HG02588 (cell line): ENCODE results near the gene CYTH1.

Source experiments
- ATAC-seq: cut with Tn5 transposase; IDR thresholded peaks from one replicate; pipeline ENCODE4 v1.9.1; 2021; ENCODE audit warnings: mild to moderate bottlenecking, moderate library complexity; ENCODE audit not compliant: unreplicated experiment

CYTH1 gene

DNA sequence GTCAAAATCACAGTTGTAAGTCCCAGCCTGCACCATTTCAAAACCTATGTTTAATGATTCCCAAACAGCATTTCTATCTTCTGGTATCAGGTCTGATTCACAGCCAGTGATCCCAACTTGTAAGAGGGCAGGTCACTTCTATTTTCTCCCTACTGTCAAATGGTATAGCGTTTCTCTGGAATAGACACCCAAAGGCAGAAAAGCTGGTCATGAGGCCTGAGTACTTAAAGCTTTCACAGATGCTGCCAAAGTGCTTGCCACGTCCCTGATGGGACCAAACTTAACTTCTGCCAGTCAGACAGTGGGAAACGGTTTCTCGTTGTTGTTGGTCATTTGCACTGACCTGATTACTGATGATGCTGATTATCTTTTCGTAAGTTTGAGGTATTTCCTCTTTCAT lies 43.4 kb downstream of the CYTH1 start:
- ATAC-seq = no peak

DNA sequence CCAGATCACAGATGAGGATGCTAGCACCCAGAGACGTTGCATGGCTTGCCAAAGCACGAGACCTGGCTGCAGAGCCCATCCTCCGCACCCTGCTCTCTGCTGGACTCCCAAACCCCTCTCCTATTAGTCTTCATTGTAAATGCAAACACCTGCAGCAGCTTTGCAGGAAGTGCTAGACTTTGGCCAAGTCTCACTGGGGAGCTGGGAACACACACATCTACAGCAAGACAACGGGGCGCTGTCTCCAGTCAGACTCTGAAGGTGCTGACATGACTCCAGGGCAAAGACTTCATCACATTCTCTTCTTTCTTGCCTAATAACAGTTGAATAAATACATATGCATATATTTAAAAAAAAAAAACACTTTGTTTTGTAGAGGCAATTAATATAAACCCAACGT lies 43.8 kb downstream of the CYTH1 start:
- no peak for ATAC-seq

DNA sequence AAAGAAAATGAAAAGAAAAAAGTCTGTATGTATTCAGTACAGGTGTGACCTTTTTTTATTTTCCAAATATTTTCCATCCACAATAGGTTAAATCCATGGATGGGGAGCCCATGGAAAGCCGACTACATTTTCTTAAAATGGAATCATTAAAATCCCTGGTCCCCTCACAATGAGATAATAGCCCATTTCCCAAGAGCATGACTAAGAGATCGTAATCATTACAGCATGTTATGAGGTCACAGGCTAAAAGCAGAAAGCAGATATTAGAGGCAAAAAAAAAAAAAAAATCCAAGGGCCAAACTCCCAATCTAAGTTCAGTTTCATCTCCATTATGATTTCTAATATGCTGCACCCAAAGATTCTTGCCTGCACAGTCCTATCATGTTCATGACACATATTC lies 44.7 kb downstream of the CYTH1 start:
- no peak for ATAC-seq

DNA sequence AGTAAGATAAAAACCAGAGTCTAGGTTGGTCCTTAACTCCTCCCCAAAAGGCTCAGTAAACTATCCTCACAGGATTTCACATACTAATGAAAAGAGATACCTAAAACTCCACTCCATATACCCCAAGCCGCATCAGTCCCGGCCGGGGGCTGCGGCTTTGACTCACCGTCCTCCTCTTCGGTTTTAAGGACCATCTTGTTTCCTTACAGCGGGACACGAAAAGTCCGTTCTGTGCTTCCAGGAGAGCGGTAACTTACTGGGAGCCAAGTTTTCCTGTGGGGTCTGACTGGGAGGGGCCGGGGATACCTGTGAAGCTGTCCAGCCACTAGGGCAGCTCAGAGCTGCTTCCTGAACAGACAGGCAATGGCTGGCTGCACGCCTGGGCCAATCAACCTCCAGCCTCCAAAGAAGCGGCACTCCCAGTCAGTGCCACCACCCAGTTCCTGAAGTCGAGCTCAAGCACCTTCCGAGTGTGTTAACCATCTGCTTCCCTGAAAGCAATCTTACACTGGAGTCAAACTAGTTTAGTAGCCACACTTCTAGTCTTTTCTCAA lies 45.5 kb downstream of the CYTH1 start:
- ATAC-seq = no peak

DNA sequence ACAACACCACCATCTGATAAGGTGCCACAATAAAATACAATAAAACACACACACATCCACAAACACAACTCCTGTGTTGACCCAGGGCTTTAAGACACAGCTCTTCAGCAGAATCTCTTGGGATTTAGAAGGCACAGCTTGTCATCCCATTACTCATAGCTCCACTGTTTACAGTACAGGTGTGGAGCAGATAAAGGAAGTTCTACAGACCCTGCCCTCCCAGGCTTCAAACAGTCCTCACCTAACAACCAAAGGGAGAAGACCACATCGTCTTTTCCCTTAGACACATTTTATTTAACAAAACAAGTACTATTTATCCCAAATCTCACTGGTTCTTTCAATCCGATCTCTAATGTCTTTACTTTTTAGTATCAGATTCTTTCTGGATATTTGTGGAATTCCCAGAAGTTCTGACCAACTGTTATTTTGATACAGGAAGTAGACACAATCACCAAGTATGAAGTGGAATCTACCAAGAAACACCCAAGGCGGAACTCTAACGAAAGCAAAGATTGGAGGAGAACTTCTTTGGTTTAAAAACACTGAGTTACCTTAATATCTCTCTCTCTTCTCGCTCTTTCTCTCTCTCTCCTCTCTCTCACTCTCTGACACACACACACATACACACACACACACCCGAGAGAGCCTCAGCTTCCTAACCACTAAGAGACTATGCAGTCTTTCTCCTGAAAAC lies 46.1 kb downstream of the CYTH1 start:
- ATAC-seq = no peak

DNA sequence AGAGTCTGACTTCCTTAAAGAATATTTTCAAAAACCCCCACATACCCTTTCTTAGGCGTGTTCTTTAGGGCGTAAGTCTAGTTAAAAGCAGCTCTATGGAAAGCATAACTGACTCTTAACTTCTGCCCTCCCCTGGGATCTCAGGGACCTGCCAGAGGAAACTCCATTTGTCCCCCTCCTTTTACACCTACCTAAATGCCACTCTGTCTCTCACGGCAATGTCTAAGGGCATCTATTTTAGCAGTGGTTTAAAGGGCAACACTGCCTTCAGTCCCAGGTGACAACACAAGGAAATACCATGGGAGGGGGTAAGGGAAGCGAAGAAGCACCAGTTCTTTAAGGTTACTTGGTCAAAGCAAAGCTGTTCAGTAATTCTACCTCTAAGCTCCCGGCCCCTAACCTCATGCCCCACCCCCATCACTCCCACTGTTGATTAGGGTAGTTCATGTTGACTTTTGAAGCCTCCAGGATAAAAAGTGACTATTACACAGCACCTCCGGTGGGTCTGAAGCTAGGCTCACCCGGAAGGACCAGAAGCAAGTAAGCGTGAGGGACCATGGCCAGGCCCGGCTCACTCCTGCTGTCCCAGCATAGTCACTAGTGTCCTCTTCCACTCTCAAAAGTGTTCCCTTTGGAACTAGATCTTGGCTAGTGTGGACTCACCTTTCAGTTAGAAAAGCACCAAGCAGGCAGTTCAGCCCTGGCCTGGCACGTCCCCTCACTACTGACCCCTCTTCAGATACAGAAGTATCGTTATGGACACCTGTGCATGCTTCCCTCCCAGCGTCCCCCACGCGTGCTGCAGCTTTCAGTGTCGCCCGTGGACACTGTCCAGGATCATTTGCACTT lies 47.1 kb downstream of the CYTH1 start:
- no peak for ATAC-seq

DNA sequence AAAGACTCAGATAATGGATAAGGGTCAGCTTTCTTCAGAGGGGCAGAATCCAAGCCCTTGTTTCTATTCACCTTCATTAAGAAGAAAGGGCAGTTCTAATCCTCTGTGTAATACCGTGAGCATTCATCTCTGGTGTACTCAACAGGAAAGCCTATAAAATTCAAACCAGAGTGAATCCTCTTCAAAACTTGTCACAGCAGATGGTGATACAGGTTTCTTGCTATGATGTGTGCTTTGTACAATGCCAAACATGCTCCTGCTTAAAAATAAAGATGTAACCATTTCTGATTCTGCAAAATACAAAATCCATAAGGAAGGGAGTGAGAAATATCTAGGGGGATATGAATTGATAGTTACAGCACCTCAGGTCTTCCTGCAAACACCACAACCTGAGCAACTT lies 49.7 kb downstream of the CYTH1 start:
- no peak for ATAC-seq

DNA sequence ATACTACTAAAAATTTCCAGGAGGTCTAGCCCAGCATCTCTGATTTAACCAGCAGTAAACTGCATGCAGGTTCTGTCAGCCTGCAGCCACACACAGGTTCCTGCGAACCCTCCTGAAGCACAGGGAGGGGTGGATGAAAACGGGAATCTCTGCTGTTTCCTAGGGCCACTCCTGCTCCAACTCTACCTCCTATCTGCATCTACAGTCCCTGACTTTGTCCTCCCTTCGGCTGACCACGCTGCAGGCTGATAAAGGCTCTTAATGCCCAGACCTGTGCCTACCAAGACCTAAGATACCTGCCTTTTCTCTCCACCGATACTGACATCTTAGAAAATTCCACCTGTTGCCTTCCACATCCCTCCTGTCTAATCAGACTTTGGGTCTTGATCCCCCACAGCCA lies 50.2 kb downstream of the CYTH1 start:
- ATAC-seq = no peak

DNA sequence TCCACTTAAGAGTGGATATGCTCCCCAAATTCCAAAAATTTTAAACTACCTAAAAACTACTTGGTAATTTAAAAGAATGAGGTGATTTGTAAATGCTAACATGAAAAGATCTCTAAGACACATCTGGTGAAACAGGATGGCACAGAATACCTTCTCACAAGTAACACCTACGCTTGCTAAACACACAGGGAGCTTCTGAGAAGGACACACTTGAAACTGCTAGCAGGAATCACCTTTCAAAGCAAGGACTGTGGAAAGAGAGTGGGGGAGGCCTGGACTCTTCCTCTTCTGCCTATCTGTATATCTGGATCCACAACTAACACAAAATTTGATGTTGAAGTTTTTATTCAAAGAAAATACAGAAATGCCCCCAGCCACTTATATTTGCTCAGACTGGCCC lies 52.4 kb downstream of the CYTH1 start:
- ATAC-seq = no peak

DNA sequence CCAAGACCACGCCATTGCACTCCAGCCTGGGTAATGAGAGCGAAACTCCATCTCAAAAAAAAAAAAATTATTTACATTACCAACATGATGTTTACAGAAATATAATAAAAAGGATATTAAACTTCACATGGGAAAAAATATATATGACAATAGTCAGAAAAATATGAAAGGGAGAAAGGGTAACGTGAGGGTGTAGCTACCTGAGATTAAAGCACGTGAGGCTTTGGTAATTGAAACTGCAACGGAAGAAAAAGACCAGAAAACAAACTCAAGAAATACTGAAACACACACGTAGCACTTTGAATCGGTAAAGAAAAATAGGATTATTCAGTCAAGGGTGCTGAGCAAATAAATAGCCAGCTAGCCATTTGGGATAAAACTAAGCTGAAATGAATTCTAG lies 53.6 kb downstream of the CYTH1 start:
- ATAC-seq = no peak

DNA sequence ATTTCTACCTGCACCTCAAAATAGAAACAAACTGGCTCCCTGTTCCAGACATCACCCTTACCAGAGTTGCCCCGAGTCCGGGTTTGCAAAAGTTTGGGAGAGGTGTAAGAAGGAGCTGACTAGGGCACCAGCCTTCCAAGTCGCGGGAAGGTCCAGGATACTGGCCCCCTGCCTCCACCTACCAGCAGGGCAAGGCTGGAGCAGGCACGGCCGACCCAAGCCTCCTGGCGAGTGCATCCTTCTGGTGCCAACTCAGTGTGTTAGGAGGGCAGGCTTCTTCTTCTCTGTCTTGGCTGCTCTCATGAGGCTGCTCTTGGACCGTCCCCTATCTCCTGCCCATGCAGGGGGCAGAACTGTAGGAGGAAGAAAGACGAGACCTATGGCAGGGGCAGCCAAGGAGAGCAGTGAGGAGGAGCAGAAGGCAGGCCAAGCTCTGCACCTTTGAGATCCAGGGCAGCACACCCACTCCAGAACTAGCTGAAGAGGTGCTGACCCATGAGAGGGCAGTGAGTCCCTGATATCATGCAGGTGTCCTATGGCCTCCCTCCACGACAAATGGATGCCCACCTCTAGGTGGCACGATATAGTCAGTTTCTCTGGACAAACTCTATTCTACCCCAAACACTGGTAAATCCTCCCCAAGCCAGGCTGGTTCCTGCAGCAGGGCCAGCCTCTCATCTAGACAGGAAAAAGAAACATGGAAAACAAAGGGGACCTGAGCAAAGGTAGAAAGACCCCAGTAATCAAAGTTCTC lies 54.4 kb downstream of the CYTH1 start:
- ATAC-seq = no peak

DNA sequence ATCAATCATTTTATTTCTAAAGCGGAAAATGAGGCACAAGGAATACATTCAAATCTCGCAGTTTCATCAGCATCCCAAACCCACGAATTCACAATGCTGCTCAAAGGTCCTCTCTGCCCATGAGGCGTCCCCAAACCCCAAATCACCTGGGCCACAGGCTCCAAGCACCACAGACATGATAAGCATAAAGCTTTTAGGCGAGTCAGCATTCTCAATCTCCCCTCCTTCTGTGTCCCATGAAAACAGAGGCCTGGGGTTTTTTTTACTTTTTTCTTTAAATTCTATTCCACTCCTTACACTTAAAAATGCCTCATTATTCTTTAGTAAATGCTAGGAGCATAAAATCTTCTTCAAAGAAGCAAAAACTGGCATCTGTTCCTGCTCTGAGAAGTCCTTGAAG lies 55.0 kb downstream of the CYTH1 start:
- no peak for ATAC-seq

DNA sequence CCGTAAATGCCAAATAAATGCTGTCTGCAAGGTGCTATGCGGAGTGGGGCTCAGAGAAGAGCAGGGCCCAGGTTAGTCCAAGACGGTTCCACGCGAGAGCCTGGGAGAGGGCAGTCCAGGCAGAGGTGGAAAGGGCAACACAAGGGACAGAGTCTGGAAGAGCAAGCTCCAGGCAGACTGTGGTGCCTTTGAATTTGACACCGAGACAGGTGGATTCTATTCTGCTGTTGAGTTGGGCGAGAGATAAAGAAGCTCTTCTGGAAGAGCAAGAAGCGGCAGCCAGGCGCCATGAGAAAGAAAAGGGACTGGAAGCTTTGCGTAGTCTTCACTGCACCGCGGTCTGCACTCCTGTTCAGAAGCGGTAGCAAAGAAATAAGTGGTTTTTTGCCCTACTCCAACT lies 55.6 kb downstream of the CYTH1 start:
- no peak for ATAC-seq

DNA sequence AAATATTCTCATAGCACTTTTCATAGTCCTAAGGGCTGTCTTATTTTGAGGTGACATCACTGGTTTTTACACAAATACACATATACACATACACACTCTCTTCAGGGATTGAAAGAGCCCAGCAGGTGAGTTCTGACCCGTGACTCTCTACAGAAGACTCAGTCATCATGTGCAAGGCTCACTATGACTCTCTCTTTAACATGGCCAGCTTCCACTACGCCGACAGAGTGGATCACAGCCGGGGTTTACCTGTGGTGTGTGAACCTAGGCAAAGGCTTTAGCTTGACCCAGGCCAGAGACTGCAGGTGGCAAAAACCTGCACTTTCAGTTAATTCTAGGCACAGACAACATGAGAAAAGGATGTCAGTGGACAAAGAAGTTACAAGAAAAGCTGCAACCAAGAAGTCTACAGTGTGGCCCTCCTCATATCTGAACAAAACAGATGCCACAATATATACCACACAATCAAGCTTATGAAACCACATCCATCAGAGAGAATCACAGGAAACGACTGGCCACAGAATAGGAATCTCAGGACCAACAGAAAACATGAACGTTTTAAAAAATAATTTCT lies 56.5 kb downstream of the CYTH1 start:
- peak; percentile 43 for ATAC-seq

DNA sequence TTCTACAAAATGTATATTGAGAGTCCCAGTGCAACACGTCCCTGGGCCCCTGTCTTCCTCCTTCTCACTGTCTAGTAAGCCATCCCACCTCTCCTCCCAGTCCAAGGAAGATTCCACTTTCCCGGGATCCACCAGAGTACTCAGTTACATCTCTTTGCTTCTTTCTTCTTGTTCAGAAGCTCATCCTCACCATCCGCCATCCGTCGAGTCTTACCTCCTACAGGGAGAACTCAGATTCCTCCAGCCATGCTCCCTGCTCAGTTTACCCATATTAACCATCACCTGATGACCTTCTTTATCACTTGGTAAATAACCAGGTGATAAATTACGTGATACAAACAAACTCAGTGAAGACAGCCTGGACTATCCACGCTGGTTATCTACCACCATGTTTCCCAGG lies 57.1 kb downstream of the CYTH1 start:
- no peak for ATAC-seq

DNA sequence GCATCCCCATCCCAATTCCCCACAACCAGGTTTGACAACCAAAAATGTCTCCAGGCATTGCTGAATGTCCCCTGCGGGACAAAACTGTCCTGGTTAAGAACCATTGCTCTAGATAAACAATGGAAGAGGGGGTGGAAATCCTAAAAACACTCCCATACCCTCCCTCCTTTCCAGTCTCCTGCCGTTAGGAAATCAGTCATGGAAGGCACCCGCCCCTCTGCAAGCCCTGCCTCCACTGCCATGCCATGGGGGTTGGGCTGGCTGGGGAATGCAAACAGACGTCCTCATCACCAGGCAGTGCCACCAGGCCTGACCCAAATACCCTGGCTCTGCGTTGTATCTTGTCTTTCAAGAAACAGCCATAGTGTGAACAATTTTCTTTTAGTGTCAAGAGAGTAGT lies 57.5 kb downstream of the CYTH1 start:
- no peak for ATAC-seq

DNA sequence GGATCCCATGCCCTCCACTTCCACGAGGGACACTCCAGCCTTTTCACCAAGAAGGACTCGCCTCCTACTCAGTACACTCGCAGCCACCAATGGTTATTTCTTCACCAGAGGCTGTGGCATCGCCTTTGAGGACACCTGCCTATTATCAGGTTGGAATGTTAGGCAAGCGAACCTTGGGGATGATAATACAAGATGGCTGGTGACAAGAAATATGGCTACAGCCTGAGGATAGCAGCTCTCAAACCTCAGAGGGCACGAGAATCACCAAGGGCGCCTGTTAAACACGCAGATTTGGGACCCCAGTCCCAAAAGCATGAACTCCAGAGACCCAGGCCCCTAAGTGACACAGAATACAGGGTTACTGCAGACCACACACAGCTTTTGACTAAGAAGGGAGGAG lies 58.1 kb downstream of the CYTH1 start:
- ATAC-seq = no peak

DNA sequence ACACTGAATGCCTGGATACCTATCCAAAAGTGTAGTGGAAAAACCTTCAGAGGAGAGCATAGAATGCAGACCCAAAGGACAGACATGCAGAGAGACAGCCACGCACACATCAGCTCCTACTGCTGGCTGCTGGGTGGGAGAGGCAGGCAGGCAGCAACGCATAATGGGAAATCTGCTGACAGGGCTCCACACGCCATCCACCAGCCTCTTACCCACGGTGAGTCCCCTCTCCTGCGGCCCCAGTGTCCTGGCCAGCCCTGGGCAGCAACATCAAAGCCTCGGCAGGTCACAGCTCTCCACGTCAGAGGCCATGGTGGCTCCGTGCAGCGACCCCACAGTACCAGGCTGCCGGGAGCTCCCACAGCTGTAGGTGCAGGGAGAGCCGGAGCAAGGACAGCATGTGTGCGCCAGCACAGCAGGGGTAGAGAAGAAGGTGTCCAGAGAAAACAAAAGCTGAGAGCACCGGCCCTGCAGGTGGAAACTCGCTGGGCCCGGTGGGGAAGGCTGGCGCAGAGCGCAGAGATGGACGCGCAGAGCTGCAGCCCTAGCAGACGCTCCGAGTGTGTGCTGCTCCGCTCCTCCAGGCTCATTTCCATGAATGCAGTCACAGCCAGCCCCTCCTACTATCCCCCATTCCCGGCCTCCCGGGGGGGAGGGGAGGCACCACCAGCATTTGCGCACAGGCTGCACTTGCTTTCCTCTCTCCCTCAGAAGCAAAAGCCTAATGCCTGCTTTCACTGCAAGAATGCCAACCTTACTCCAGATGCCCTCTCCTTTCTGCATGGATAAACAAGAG lies 58.9 kb downstream of the CYTH1 start:
- ATAC-seq = no peak

DNA sequence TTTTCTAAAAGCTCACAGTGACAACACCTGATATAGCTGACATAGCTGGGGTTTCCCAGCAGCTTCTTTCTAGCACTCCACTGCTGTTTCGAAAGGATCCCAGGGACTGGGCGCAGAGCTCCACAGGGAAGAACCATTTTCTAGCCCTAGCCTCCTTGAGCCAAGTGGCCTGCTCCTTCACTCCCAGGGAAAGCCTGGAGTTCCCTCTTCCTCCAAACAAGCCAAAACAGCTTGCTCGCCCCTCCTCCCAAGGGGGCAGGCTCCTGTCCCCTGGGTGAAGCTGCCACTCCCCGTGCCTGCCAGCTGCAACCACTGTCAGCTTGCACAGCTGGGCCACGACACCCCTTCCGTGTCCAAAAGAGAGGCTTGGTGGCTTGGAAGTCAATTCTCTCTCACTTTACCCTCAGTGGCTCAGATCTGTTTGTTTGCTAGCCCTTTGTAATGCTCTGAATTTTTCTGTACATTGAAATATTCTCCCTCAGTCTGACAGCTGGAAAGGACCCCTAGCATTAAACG lies 59.8 kb downstream of the CYTH1 start:
- no peak for ATAC-seq

DNA sequence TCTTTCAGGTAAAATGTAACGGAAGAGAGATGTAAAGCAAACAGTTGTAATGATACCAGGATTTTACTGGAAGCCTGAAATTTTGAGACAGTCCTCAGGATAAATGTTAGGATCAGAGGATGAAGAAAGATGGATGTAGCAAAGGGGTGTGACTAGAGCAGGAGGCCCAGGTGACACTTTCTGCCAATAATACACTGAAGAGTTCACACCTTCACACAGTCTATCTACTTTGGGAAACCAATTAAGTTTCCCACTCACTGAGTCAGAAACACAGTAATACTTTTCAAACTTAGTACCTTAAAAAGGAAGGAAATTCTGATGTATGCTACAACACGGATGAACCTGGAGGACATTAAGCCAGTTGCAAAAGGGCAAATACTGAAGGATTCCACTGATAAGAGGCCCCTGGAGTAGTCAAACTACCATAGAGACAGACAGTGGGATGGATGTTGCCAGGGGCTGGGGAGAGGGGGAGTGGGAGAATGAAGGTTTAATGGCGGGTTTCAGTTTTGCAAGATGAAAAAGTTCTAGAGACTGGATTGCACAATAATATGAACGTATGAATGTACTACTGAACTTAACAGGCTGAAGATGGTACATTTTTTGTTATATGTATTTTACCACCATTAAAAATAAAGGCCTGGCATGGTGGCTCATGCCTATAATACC lies 62.3 kb downstream of the CYTH1 start:
- ATAC-seq = no peak
